HG03354 (cell line): ENCODE results near the gene CDKN1C.

Source experiments
- ATAC-seq: cut with Tn5 transposase; IDR thresholded peaks from one replicate; pipeline ENCODE4 v1.9.1; 2021; ENCODE audit warnings: mild to moderate bottlenecking; ENCODE audit not compliant: unreplicated experiment, poor library complexity, severe bottlenecking

CDKN1C gene

DNA sequence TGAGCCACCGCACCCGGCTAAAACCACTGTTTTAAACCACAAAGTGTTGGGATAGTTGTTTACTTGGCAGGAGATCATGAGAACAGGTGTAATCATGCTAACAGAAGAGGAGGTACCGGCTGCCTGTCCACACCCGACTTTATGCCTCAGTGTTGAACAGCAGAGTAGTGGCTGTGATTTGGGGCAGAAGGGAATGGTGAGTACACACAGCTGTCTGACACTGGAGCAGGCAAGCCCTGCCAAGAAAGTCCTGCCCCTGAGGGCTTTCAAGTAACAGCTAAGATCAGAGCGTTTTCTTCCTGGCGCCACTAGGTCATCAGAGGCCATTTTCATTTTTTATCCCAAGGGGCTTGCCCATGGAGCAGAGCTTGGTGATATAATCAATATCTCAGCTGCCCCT, 8.1 kb downstream of the CDKN1C start:
- ATAC-seq, result no peak

DNA sequence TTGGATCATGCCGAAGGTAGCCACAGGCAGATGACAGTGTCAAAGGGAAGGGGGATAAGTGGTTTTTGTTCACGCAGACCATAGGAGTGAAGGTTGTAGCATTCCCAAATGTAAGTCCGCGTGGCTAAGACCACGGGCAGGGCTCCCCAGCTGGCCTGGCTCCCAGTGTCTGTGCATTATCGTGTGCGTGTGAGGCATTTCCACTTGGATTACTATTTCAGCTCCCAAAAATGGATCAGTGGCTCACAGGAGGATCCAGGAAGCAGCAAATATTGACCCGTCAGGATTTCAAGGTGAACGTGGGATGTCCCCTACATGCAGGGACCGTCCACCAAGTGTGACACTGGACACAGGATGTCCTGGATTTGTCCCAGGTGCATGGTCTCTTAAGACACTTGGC, 10.6 kb downstream of the CDKN1C start:
- no peak for ATAC-seq

- no peak for ATAC-seq
These were observed 14.4 kb downstream of the CDKN1C start for GRCh38 chr11:2870969-2871680.

DNA sequence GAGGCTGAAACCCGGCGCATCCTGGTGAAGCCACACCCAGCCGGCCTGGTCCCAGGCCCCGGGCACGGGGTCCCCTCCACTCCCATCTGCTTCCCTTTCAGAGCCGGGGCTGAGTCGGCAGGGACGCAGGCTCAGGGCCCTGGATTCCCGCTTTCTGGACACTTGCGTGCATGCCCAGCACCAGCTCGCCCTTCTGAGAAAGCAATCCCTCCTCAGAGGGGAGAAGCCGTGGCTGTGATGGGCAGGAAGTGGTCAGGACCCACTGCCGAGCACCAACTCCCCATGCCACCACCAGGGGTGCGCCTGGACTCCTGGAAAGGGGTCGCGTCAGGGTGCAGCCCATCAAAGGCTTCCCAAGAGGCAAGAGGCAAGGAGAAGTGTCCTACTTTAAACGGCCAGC, 15.1 kb downstream of the CDKN1C start:
- ATAC-seq, result no peak

DNA sequence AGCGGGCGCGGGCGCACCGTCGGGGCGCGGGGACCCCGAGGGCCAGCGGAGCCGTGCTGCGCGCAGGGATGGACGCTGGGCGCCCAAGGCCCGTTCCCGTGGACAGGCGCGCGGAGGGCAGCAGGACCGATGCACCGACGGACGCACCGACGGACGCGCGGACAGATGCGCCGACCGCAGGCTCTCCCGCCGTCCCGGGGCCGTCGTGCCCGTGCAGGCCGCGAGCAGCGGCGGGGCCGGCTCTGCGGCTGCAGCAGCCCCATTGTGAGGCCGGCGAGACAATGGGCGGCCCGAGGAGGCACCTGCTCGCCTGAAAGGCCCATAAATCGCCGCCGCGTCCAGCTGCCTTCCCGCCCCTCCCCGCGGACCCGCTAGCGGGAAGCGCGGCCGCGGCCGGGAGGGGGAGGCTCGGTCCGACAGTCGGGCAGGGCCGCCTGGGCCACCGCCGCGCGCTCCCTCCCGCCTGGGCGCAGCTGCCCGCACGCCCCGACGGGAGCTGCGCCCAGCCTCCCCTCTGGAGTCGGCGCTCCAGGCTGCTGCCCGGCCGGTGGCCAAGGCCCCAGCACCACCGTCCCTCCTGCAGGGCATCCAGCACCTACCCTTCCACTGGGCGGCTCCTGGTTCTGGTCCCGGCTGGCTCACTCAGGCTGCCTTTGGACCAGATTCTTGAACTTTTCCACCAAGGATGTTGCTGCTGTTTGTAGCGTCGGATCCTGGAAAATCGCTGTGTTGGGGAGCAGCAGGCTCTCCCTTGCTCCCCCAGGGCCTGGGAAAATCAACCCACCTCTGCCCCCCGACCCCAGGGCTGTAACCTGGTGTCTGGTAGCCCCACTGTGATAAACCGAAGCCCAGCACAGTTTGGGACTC, 15.8 kb downstream of the CDKN1C start:
- no peak for ATAC-seq

DNA sequence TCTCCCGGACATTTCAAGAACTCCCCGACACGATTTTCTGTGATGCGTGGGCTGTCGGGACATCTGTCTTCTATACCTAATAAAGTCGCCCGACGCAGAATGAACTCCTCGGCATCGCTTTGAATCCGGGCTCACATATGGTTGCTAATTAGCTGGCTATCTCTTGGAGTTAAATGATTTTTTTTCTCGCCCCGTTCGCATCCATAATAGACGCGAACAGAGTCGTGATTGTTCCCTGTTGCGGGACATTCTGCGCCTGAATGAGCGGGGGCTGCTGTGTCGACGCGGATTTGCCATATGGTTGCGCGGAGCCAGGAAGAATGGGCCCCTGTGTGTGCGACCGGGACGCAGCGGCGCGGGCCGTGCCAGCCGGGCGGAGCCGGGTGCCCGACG, 16.4 kb downstream of the CDKN1C start:
- no peak for ATAC-seq

DNA sequence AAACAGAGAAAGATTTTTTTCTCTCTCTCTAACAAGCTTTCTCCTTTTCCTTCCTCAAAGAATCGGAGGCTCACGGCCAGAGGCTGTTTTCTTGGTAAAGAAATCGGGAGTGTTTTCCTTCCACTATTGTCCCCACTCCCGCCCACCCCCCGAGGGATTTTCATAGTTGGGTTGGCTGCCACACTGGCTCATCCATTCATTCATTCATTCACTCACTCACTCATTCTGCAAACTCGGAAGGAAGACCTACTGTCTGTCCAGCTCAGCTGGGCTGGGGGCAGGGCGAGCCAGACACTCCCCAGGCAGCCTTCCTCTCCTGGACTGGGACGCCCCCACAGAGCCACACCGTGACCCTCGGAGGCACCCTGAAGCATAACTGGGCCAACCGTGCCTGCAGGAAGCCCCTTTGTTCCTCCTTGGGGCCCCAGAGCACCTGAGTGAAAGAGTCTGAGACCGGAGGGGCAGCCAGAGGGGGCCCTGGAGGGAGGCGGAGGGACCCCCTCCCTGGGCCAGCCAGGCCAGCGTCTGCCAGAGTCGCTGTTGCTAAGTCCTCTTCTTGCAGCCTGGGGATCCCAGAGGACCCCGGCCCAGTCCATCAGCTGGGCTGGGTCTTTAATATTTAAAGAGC, 17.0 kb downstream of the CDKN1C start:
- no peak for ATAC-seq

GRCh38 chr11:2867722-2868505, 17.7 kb downstream of the CDKN1C start:
- ATAC-seq, result no peak

DNA sequence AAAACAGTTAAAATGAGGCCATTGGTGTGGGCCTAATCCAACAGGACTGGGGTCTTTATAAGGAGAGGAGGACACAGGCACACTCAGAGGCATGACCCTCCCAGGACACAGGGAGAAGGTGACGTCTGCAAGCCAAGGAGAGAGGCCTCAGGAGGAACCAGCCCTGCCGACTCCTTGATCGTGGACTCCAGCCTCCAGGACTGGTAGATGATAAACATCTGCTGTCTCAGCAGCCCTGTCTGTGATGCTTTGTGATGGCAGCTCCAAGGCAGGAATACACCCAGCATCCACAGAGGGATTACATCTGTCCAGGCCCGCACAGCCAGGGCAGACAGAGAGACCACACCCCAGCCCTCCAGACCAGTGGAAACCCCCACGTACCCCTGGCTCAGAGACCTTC, 18.4 kb downstream of the CDKN1C start:
- no peak for ATAC-seq

- no peak for ATAC-seq
These were observed 19.5 kb downstream of the CDKN1C start for GRCh38 chr11:2865922-2866577.

DNA sequence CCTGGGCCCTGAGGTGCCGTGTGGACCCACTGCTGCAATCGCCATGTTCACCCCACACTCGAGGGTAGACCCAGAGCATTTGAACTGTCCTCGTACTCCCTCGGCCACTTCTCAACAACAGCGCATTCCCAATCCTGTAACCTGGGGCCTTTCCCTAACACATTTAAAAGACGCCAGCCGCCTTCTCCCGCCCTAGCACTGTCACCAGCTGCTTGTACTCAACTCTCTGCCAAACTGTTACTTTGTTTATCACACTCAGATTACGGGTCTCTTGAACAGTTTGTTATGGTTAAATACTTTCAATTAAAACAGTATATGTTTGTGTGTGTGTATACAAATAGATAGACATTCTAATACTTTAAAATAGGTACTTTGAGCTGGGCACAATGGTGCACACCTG, 20.7 kb downstream of the CDKN1C start:
- ATAC-seq, result no peak

GRCh38 chr11:2863276-2863618, 22.3 kb downstream of the CDKN1C start:
- no peak for ATAC-seq

GRCh38 chr11:2862395-2863275, 22.9 kb downstream of the CDKN1C start:
- ATAC-seq, result no peak

DNA sequence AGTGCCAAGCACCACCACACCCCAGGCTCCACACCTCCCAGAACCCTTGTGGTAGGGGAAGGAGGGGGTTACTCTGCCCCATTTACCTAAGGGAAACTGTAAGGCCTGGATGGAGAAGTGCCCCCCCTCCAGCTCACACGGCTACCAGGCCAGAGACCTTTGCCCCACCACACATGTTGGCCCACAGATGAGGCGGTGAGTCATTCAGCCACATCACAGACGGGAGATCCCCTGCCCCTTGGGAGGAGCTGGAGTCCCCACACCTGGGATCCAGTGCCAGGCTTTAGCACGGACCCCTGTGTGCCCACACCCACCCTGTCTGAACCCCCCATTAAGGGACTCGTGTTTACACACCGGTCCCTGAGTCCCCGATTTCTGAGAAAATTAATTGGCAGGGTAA, 24.9 kb downstream of the CDKN1C start:
- ATAC-seq, result no peak

DNA sequence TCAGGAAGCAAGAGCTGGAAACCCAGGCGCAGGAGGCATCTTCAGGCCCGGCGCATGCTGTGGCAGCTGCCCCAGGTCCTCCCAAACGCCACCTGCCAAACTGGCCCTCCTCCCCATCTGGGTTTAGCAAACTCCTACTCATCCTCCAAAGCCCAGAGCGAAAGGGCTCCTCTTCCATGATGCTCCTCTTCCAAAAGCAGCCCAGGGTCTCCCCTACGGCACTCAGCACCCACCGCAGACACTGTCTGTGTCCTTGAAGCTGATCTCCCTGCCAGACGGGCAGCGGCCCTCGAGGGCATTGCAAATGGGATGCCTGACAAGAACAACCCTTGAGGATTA, 25.9 kb downstream of the CDKN1C start:
- ATAC-seq, result no peak

GRCh38 chr11:2858995-2859698, 26.4 kb downstream of the CDKN1C start:
- no peak for ATAC-seq

GRCh38 chr11:2857918-2858317, 27.7 kb downstream of the CDKN1C start:
- no peak for ATAC-seq

GRCh38 chr11:2857276-2857675, 28.3 kb downstream of the CDKN1C start:
- no peak for ATAC-seq
